ENCODE data around the gene ETV6. TPM values are rescaled to one million over a fixed set of nuclear protein-coding genes. Genes with fewer than 3 reads are reported as not detected.
A peak's percentile ranks its signal among the peaks of the same experiment; 100 is the strongest.

Gene ETV6
- total RNA-seq, 1 donor from 2014 or later = 14.7 TPM

- Histone ChIP-seq H3K4me3 (no peak overlapping the region), H3K27me3 (no peaks in the 10 kb centered on the region), H3K4me1 (peaks cover 25% of the 10 kb centered on the region), H3K36me3 (no peaks in the 10 kb centered on the region), H3K9me3 (no peaks in the 10 kb centered on the region), H3K27ac (no peak overlapping the region)
- DNase-seq (ENCODE audit: extremely low spot score in 2 of 2) = no peak
- intact Hi-C loops (cut with DNase I) = no loop called here
- no peak for TF ChIP-seq CTCF (IDR thresholded peaks at IDR 0.05)
- TF ChIP-seq POLR2AphosphoS5 (IDR thresholded peaks at IDR 0.05; ENCODE audit: insufficient read depth in 1 of 2, low read depth in 1 of 2) = no peak
- no peak for TF ChIP-seq POLR2A (IDR thresholded peaks at IDR 0.05)
These were observed 45.1 kb downstream of the ETV6 start for GRCh38 chr12:11694528-11694927.

- TF ChIP-seq POLR2A (IDR thresholded peaks at IDR 0.05) = no peak
- peak in 1 of 2 donors; percentile 9 for TF ChIP-seq POLR2AphosphoS5 (IDR thresholded peaks at IDR 0.05; ENCODE audit: insufficient read depth in 1 of 2, low read depth in 1 of 2)
- H3K36me3 ChIP-seq = no peaks in the 10 kb centered on the region
- H3K27me3 ChIP-seq = no peaks in the 10 kb centered on the region
- intact Hi-C loops (cut with DNase I) = no loop called here
- no peaks in the 10 kb centered on the region for H3K9me3 ChIP-seq
- no peak for DNase-seq (ENCODE audit: extremely low spot score in 2 of 2)
- no peak overlapping the region for H3K27ac ChIP-seq
- no peak overlapping the region for H3K4me3 ChIP-seq
- peaks cover 25% of the 10 kb centered on the region for H3K4me1 ChIP-seq
These were observed 45.8 kb downstream of the ETV6 start for GRCh38 chr12:11695321-11695720.

GRCh38 chr12:11696084-11696483 is 46.6 kb downstream of the ETV6 start:
- H3K27ac ChIP-seq = no peak overlapping the region
- TF ChIP-seq POLR2AphosphoS5 (IDR thresholded peaks at IDR 0.05; ENCODE audit: insufficient read depth in 1 of 2, low read depth in 1 of 2) (no peak), POLR2A (IDR thresholded peaks at IDR 0.05) (no peak), CTCF (IDR thresholded peaks at IDR 0.05) (no peak)
- peaks cover 25% of the 10 kb centered on the region for H3K4me1 ChIP-seq

GRCh38 chr12:11697131-11697530 is 47.7 kb downstream of the ETV6 start:
- intact Hi-C loops (cut with DNase I) = no loop called here
- H3K36me3 ChIP-seq = no peaks in the 10 kb centered on the region
- no peak for TF ChIP-seq POLR2A (IDR thresholded peaks at IDR 0.05)
- no peak for TF ChIP-seq POLR2AphosphoS5 (IDR thresholded peaks at IDR 0.05; ENCODE audit: insufficient read depth in 1 of 2, low read depth in 1 of 2)
- TF ChIP-seq CTCF (IDR thresholded peaks at IDR 0.05) = no peak
- peaks cover 25% of the 10 kb centered on the region for H3K4me1 ChIP-seq
- H3K4me3 ChIP-seq = no peak overlapping the region
- H3K27me3 ChIP-seq = no peaks in the 10 kb centered on the region
- H3K9me3 ChIP-seq = no peaks in the 10 kb centered on the region
- no peak for DNase-seq (ENCODE audit: extremely low spot score in 2 of 2)
- no peak overlapping the region for H3K27ac ChIP-seq

More at GRCh38 chr12:11696084-11696483, 46.6 kb downstream of the ETV6 start:
- H3K9me3 ChIP-seq = no peaks in the 10 kb centered on the region
- H3K36me3 ChIP-seq = no peaks in the 10 kb centered on the region
- no peaks in the 10 kb centered on the region for H3K27me3 ChIP-seq
- DNase-seq (ENCODE audit: extremely low spot score in 2 of 2) = no peak
- intact Hi-C loops (cut with DNase I) = no loop called here
- H3K4me3 ChIP-seq = no peak overlapping the region

GRCh38 chr12:11697670-11698387 is 48.4 kb downstream of the ETV6 start:
- Histone ChIP-seq H3K27me3 (no peaks in the 10 kb centered on the region), H3K9me3 (no peaks in the 10 kb centered on the region), H3K4me3 (no peak overlapping the region), H3K4me1 (peaks cover 25% of the 10 kb centered on the region), H3K27ac (no peak overlapping the region), H3K36me3 (no peaks in the 10 kb centered on the region)
- DNase-seq (ENCODE audit: extremely low spot score in 2 of 2) = no peak
- peak in 1 of 2 donors; percentile 36 for TF ChIP-seq POLR2AphosphoS5 (IDR thresholded peaks at IDR 0.05; ENCODE audit: insufficient read depth in 1 of 2, low read depth in 1 of 2)
- TF ChIP-seq CTCF (IDR thresholded peaks at IDR 0.05) = no peak
- TF ChIP-seq POLR2A (IDR thresholded peaks at IDR 0.05) = no peak
- intact Hi-C loops (cut with DNase I) = no loop called here

Data from vagina (tissue), 2 donors.